HepG2 (cell line): Measurements from ENCODE around the gene SV2A. TPM values are rescaled to one million over a fixed set of nuclear protein-coding genes. Genes with fewer than 3 reads are reported as not detected.

Experiments used
- ATAC-seq: fragments of 200-7000 bp; cut with Tn5 transposase; 3 replicates; pipeline ENCODE4 v1.9.1; 2020; ENCODE audit warnings: mild to moderate bottlenecking, moderate library complexity
- BruUV-seq: library from RNA; stranded (reverse); fragments of 400-500 nt; replicated peaks from 2 replicates; lab custom pipeline; 2021; lab: Mats Ljungman, UMichigan
- CTCF ChIA-PET: fragments of 300-600 bp; formaldehyde crosslinking; extraction: SDS; loops from one replicate; lab custom pipeline; 2021; ENCODE audit warnings: low total read pairs, inconsistent platforms, low intra/inter-chr PET ratio; lab: Yijun Ruan, JAX
- POLR2A ChIA-PET: fragments of 350-600 bp; sonication (Branson Sonifier 250); formaldehyde crosslinking; loops from one replicate; lab custom pipeline; 2020; ENCODE audit warnings: antibody characterized with exemption, inconsistent platforms; lab: Yijun Ruan, JAX
- DNase-seq: peaks from one replicate; pipeline ENCODE4 v3.0.0-alpha.2; 2015; ENCODE audit warnings: low spot score
- FAIRE-seq: peaks from 3 replicates; lab custom pipeline; 2011; peaks lifted over from hg19 to GRCh38; lab: Jason Lieb, UNC
- H2AFZ ChIP-seq: one replicate; pipeline ENCODE4 v1.6.1; 2011; ENCODE audit warnings: low read length, inconsistent platforms
- H3K27ac ChIP-seq: fragments of 300-600 bp; 3 replicates; pipeline ENCODE4 v1.8.0; 2011; ENCODE audit warnings: mixed run types, mild to moderate bottlenecking, mixed read lengths, low read length, inconsistent platforms; ENCODE audit not compliant: insufficient read depth; ENCODE audit errors: extremely low read length
- H3K27me3 ChIP-seq, 2 experiments: fragments of 200-600 bp in 1 of 2; 2 replicates in 1 of 2; 3 replicates in 1 of 2; pipeline versions ENCODE4 v1.6.0 to v1.8.0; 2011; ENCODE audit warnings: low read length in 2 of 2, mild to moderate bottlenecking in 2 of 2, moderate library complexity in 2 of 2, inconsistent platforms in 1 of 2; ENCODE audit not compliant: insufficient read depth in 2 of 2, control insufficient read depth in 1 of 2
- H3K36me3 ChIP-seq, 2 experiments: fragments of 200-600 bp in 1 of 2; replicated peaks in 1 of 2; 2 replicates in 1 of 2; 3 replicates in 1 of 2; pipeline versions ENCODE4 v1.5.1 to v1.8.0; 2011; ENCODE audit warnings: low read length in 2 of 2, inconsistent platforms in 1 of 2; ENCODE audit not compliant: insufficient read depth in 2 of 2, control insufficient read depth in 1 of 2
- H3K4me1 ChIP-seq: 2 replicates; pipeline ENCODE4 v1.5.1; 2012; ENCODE audit warnings: low read length, inconsistent platforms; ENCODE audit not compliant: insufficient read depth
- H3K4me2 ChIP-seq: 2 replicates; pipeline ENCODE4 v1.6.0; 2011; ENCODE audit warnings: low read depth, low read length, inconsistent platforms
- H3K4me3 ChIP-seq, 3 experiments: fragments of 200-600 bp in 1 of 3; sonication (generic), shearing (Covaris generic) in 1 of 3; replicated peaks in 1 of 3; 2 replicates each; pipeline ENCODE4 v1.5.1; 2011 to 2016; ENCODE audit warnings: low read length in 3 of 3, inconsistent platforms in 2 of 3, low read depth in 2 of 3, mild to moderate bottlenecking in 2 of 3, control low read depth in 1 of 3, mixed read lengths in 1 of 3; ENCODE audit not compliant: insufficient read depth in 1 of 3
- H3K79me2 ChIP-seq: one replicate; pipeline ENCODE4 v1.6.1; 2011; ENCODE audit warnings: low read length, inconsistent platforms; ENCODE audit not compliant: insufficient read depth
- H3K9ac ChIP-seq: 2 replicates; pipeline ENCODE4 v1.6.0; 2011; ENCODE audit warnings: mild to moderate bottlenecking, low read depth, low read length, inconsistent platforms; ENCODE audit not compliant: insufficient read depth
- H3K9me3 ChIP-seq: 2 replicates; pipeline ENCODE4 v1.5.1; 2012; ENCODE audit warnings: mild to moderate bottlenecking, low read length
- H4K20me1 ChIP-seq: 2 replicates; pipeline ENCODE4 v1.6.0; 2011; ENCODE audit warnings: inconsistent platforms, mild to moderate bottlenecking, low read length, moderate library complexity; ENCODE audit not compliant: insufficient read depth
- ARNTL ChIP-seq: sonication (generic); formaldehyde crosslinking; IDR thresholded peaks from 2 replicates; pipeline ENCODE4 v1.4.0; 2020; ENCODE audit warnings: mild to moderate bottlenecking, missing genetic modification reagents
- KLF13 ChIP-seq: sonication (generic); formaldehyde crosslinking; IDR thresholded peaks from 2 replicates; pipeline ENCODE4 v1.4.0; 2020; ENCODE audit warnings: mild to moderate bottlenecking, missing genetic modification reagents
- NFE2 ChIP-seq: sonication (generic); formaldehyde crosslinking; IDR thresholded peaks from 2 replicates; pipeline ENCODE4 v1.4.0; 2020; ENCODE audit warnings: missing genetic modification reagents
- ONECUT2 ChIP-seq: sonication (generic); formaldehyde crosslinking; IDR thresholded peaks from 2 replicates; pipeline ENCODE4 v1.4.0; 2020; ENCODE audit warnings: missing genetic modification reagents
- RFXANK ChIP-seq: IDR thresholded peaks from 2 replicates; pipeline ENCODE4 v1.6.1; 2016
- RNF2 ChIP-seq: fragments of 450-650 bp; conservative IDR thresholded peaks from 2 replicates; pipeline ENCODE4 v1.6.1; 2016; ENCODE audit warnings: low read depth
- SKIL ChIP-seq: sonication (generic); formaldehyde crosslinking; IDR thresholded peaks from 2 replicates; pipeline ENCODE4 v1.8.0; 2022; ENCODE audit warnings: missing genetic modification reagents, mild to moderate bottlenecking, moderate library complexity, borderline replicate concordance
- SP1 ChIP-seq, 2 experiments: fragments of 450-650 bp in 1 of 2; sonication (generic) in 1 of 2; formaldehyde crosslinking in 1 of 2; IDR thresholded peaks; 2 replicates each; pipeline versions ENCODE4 v1.4.0 to v1.6.1; 2016 to 2020; ENCODE audit warnings: missing genetic modification reagents in 1 of 2
- TAF15 ChIP-seq: fragments of 200-400 bp; formaldehyde crosslinking; IDR thresholded peaks from one replicate; pipeline ENCODE4 v1.6.1; 2018; ENCODE audit warnings: mild to moderate bottlenecking, low read depth, low read length; ENCODE audit not compliant: poor library complexity, severe bottlenecking
- TCF7 ChIP-seq: sonication (generic); IDR thresholded peaks from 2 replicates; pipeline ENCODE4 v1.6.1; 2016; ENCODE audit warnings: antibody characterized with exemption, low read depth
- TRIM22 ChIP-seq: fragments of 450-650 bp; IDR thresholded peaks from 2 replicates; pipeline ENCODE4 v1.6.1; 2017
- ZBTB21 ChIP-seq: sonication (generic); formaldehyde crosslinking; IDR thresholded peaks from 2 replicates; pipeline ENCODE4 v1.4.0; 2020; ENCODE audit warnings: missing genetic modification reagents
- ZBTB4 ChIP-seq: sonication (generic); formaldehyde crosslinking; IDR thresholded peaks from 2 replicates; pipeline ENCODE4 v1.4.0; 2020; ENCODE audit warnings: missing genetic modification reagents, mild to moderate bottlenecking, borderline replicate concordance
- ZNF235 ChIP-seq: sonication (generic); formaldehyde crosslinking; IDR thresholded peaks from 2 replicates; pipeline ENCODE4 v1.8.1; 2023; ENCODE audit warnings: mild to moderate bottlenecking, missing genetic modification reagents, borderline replicate concordance
- ZNF496 ChIP-seq: sonication (generic); formaldehyde crosslinking; IDR thresholded peaks from 2 replicates; pipeline ENCODE4 v1.8.1; 2023; ENCODE audit warnings: mild to moderate bottlenecking, moderate library complexity, missing genetic modification reagents; ENCODE audit not compliant: insufficient replicate concordance
- ZNF788 ChIP-seq: sonication (generic); formaldehyde crosslinking; IDR thresholded peaks from 2 replicates; pipeline ENCODE4 v1.5.0; 2020; ENCODE audit warnings: mild to moderate bottlenecking, missing genetic modification reagents, borderline replicate concordance
- ZNF878 ChIP-seq: sonication (generic); formaldehyde crosslinking; IDR thresholded peaks from 2 replicates; pipeline ENCODE4 v1.8.1; 2023; ENCODE audit warnings: mild to moderate bottlenecking, missing genetic modification reagents, moderate library complexity
- WGBS: methylation state at CpG from one replicate; pipeline ENCODE4 v1.1.6; 2017; ENCODE audit warnings: low lambda C conversion rate; 5-methylcytosine and 5-hydroxymethylcytosine counted together
- in situ Hi-C: cut with HindIII; loops from 2 replicates; pipeline ENCODE4 v1.10.0; 2017; ENCODE audit warnings: low pct_unique_long_range_greater_than_20kb; ENCODE audit not compliant: extremely low pct_ligation_motif_present
- intact Hi-C: fragments of 100-400 bp; cut with micrococcal nuclease; formaldehyde crosslinking; loops from one replicate; pipeline ENCODE4 v1.10.0; 2022; ENCODE audit not compliant: unreplicated experiment
- polyA plus RNA-seq, 8 experiments: library from polyadenylated mRNA; depleted of rRNA in 3 of 8; stranded (reverse) in 7 of 8; unstranded in 1 of 8; fragments of >200 nt; fragmentation: Illumina TruSeq in 4 of 8; extraction: Trizol in 4 of 8; gene quantifications; 2 replicates each; pipeline versions ENCODE4 v1.2.1 to v1.2.3, GENCODE V29; 2011 to 2016; ENCODE audit warnings: low read depth in 4 of 8, missing spikeins in 1 of 8, mixed read lengths in 1 of 8; ENCODE audit not compliant: insufficient read depth in 1 of 8
- total RNA-seq, 5 experiments: library from RNA; depleted of rRNA; stranded (reverse); fragments of >200 nt; fragmentation: Illumina TruSeq; extraction: Trizol; gene quantifications; 2 replicates each; pipeline ENCODE4 v1.2.3, GENCODE V29; 2016; ENCODE audit warnings: low read depth in 1 of 5
- TF ChIP-seq, protein P1 (sequence below): sonication (generic); formaldehyde crosslinking; IDR thresholded peaks from 2 replicates; pipeline ENCODE4 v1.4.0; 2020; ENCODE audit warnings: missing genetic modification reagents

SV2A gene
- total and polyA plus RNA-seq, 2 of the 13 experiments (the other 11 are each of a cell fraction or from before 2014, with no cell fraction given) = 0.84 to 1.9 TPM

DNA sequence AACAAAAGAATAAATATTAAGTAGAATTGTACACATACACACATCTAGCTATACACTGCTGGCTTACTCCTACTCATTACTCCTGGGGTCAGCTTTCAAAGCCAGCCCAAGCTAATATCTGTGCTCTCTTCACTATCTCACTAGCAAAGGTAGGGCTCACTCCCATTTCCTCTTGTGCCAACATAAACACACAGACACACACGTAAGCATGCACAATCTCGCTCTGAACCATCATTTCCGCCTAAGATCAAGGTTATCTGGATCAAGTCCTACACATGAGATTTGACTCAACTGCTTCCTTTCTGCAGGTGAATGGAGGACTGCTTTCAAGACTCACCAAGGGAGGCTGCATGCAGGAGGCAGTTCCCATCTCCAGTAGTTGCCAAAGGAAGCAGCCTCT, 47.8 kb upstream of the SV2A start:
- no TSS peak for BruUV-seq
- H3K9ac ChIP-seq = no peak overlapping the region
- peaks cover 18 to 60% of the 10 kb centered on the region in 2 experiments for H3K36me3 ChIP-seq
- ATAC-seq (no peak), FAIRE-seq (no peak), DNase-seq (no peak)
- TF ChIP-seq RNF2 (no peak), ARNTL (CRISPR knock-in tag) (no peak), RFXANK (CRISPR knock-in tag) (no peak), NFE2 (CRISPR knock-in tag) (no peak), KLF13 (CRISPR knock-in tag) (no peak), ZBTB4 (CRISPR knock-in tag) (no peak), ZNF788 (CRISPR knock-in tag) (no peak), SKIL (no peak), TRIM22 (no peak), ZNF235 (no peak), ZNF878 (no peak), TCF7 (no peak), ZNF496 (CRISPR knock-in tag) (no peak), ZBTB21 (CRISPR knock-in tag) (no peak), SP1 (IDR thresholded peaks at IDR 0.05) (no peak), SP1 (CRISPR knock-in tag; IDR thresholded peaks at IDR 0.05) (no peak), TAF15 (no peak), ONECUT2 (CRISPR knock-in tag) (no peak)
- TF ChIP-seq, protein P1, sequence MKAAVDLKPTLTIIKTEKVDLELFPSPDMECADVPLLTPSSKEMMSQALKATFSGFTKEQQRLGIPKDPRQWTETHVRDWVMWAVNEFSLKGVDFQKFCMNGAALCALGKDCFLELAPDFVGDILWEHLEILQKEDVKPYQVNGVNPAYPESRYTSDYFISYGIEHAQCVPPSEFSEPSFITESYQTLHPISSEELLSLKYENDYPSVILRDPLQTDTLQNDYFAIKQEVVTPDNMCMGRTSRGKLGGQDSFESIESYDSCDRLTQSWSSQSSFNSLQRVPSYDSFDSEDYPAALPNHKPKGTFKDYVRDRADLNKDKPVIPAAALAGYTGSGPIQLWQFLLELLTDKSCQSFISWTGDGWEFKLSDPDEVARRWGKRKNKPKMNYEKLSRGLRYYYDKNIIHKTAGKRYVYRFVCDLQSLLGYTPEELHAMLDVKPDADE (CRISPR knock-in tag) = no peak
- no peak overlapping the region for H3K4me3 ChIP-seq
- CTCF ChIA-PET = no interaction called here
- no peaks in the 10 kb centered on the region for H3K79me2 ChIP-seq
- no peak overlapping the region for H3K4me2 ChIP-seq
- H2AFZ ChIP-seq = no peak overlapping the region
- in situ Hi-C loops (loop anchor here (10.0 kb wide), 1 partner anchor 229 kb away; no protein-coding TSS in a partner anchor), intact Hi-C loops (loop anchor here (10.0 kb wide), 1 partner anchor 199 kb away; no protein-coding TSS in a partner anchor)
- POLR2A ChIA-PET = no interaction called here
- peaks cover 11% of the 10 kb centered on the region for H3K4me1 ChIP-seq
- H3K9me3 ChIP-seq = no peaks in the 10 kb centered on the region
- H3K27ac ChIP-seq = no peak overlapping the region
- 98% methylated on average over 3 of the region's 3 CpGs for WGBS
- no peaks in the 10 kb centered on the region for H3K27me3 ChIP-seq
- H4K20me1 ChIP-seq = no peaks in the 10 kb centered on the region
